Panc1 (cell line): ENCODE data around the gene EFNA2. TPM values are rescaled to one million over a fixed set of nuclear protein-coding genes. Genes with fewer than 3 reads are reported as not detected.
A peak's percentile ranks its signal among the peaks of the same experiment; 100 is the strongest.

ENCODE experiments used
- ATAC-seq: fragments of 200-7000 bp; cut with Tn5 transposase; 2 replicates; pipeline ENCODE4 v1.9.1; 2020; ENCODE audit warnings: mild to moderate bottlenecking, moderate library complexity
- BruUV-seq: library from RNA; stranded (reverse); fragments of 400-500 nt; replicated peaks from 2 replicates; lab custom pipeline; 2021; lab: Mats Ljungman, UMichigan
- CTCF ChIA-PET: fragments of 300-600 bp; sonication (Branson Sonifier 250); formaldehyde crosslinking; loops from one replicate; lab custom pipeline; 2022; ENCODE audit warnings: antibody characterized with exemption; lab: Charles Lee
- POLR2A ChIA-PET: fragments of 300-600 bp; sonication (Branson Sonifier 250); formaldehyde crosslinking; loops from one replicate; lab custom pipeline; 2022; ENCODE audit warnings: antibody characterized with exemption; lab: Charles Lee
- DNase-seq: peaks from one replicate; pipeline ENCODE4 v3.0.0-alpha.2; 2010; ENCODE audit warnings: low read depth, low spot score
- H3K27ac ChIP-seq: 2 replicates; pipeline ENCODE4 v1.5.1; 2011; ENCODE audit warnings: mild to moderate bottlenecking, low read length, inconsistent platforms
- H3K27me3 ChIP-seq: fragments of 200-500 bp; sonication (Bioruptor generic); 2 replicates; pipeline ENCODE4 v1.6.0; 2014; ENCODE audit warnings: low read length, inconsistent platforms; ENCODE audit not compliant: control insufficient read depth, insufficient read depth
- H3K36me3 ChIP-seq: fragments of 200-500 bp; sonication (Bioruptor generic); 2 replicates; pipeline ENCODE4 v1.5.1; 2014; ENCODE audit warnings: inconsistent platforms, mild to moderate bottlenecking, low read length, moderate library complexity; ENCODE audit not compliant: control insufficient read depth, insufficient read depth
- H3K4me1 ChIP-seq: 2 replicates; pipeline ENCODE4 v1.5.1; 2011; ENCODE audit warnings: inconsistent platforms, mild to moderate bottlenecking, low read length, moderate library complexity; ENCODE audit not compliant: control insufficient read depth, insufficient read depth
- H3K4me3 ChIP-seq, 2 experiments: 2 replicates each; pipeline ENCODE4 v1.5.1; 2011 to 2012; ENCODE audit warnings: low read depth in 2 of 2, low read length in 2 of 2, mild to moderate bottlenecking in 2 of 2, inconsistent platforms in 1 of 2, moderate library complexity in 1 of 2
- H3K9me3 ChIP-seq: fragments of 200-500 bp; sonication (Bioruptor generic); 2 replicates; pipeline ENCODE4 v1.5.1; 2014; ENCODE audit warnings: low read depth, mild to moderate bottlenecking, inconsistent platforms, low read length, moderate library complexity; ENCODE audit not compliant: control insufficient read depth, insufficient read depth
- CTCF ChIP-seq: fragments of 450-650 bp; IDR thresholded peaks from 2 replicates; pipeline ENCODE4 v1.5.1; 2017; ENCODE audit warnings: mild to moderate bottlenecking
- POLR2AphosphoS5 ChIP-seq: IDR thresholded peaks from 2 replicates; pipeline ENCODE4 v1.6.1; 2012; ENCODE audit warnings: mild to moderate bottlenecking, low read depth, low read length, moderate library complexity
- REST ChIP-seq, 2 experiments: IDR thresholded peaks; 2 replicates each; pipeline ENCODE4 v1.6.1; 2011 to 2012; ENCODE audit warnings: low read depth in 2 of 2, control low read depth in 1 of 2, low read length in 1 of 2, mild to moderate bottlenecking in 1 of 2, moderate library complexity in 1 of 2; ENCODE audit not compliant: insufficient read depth in 1 of 2
- SIN3A ChIP-seq: IDR thresholded peaks from 2 replicates; pipeline ENCODE4 v1.6.1; 2012; ENCODE audit warnings: low read depth, mild to moderate bottlenecking, low read length, moderate library complexity, borderline replicate concordance; ENCODE audit not compliant: insufficient read depth
- TCF7L2 ChIP-seq: IDR thresholded peaks from 2 replicates; pipeline ENCODE4 v1.6.1; 2011; ENCODE audit warnings: mild to moderate bottlenecking, low read depth, low read length, inconsistent platforms
- in situ Hi-C: cut with HindIII; loops from 2 replicates; pipeline ENCODE4 v1.10.0; 2016; ENCODE audit warnings: low sequenced_read_pairs, low pct_unique_long_range_greater_than_20kb
- intact Hi-C: fragments of 100-400 bp; cut with micrococcal nuclease; formaldehyde crosslinking; loops from one replicate; pipeline ENCODE4 v1.10.0; 2022; ENCODE audit not compliant: unreplicated experiment
- total RNA-seq: library from RNA; stranded (reverse); gene quantifications from one replicate; pipeline ENCODE4 v1.2.1, GENCODE V29; 2021; ENCODE audit not compliant: unreplicated experiment

The EFNA2 gene
- total RNA-seq, 1 experiment from 2014 or later = 7.8 TPM

- ATAC-seq = peak; percentile 65
- peak overlapping the region; percentile 65 for H3K27ac ChIP-seq
- ChIA-PET CTCF (no interaction called here), POLR2A (no interaction called here)
- H3K27me3 ChIP-seq = no peaks in the 10 kb centered on the region
- H3K9me3 ChIP-seq = no peaks in the 10 kb centered on the region
- no peaks in the 10 kb centered on the region; the same call in 1 of the 2 replicates for H3K36me3 ChIP-seq
- intact Hi-C loops (no loop called here), in situ Hi-C loops (no loop called here)
- TF ChIP-seq TCF7L2 (no peak), REST (IDR thresholded peaks at IDR 0.05; ENCODE audit: insufficient read depth in 1 of 2, low read depth in 2 of 2, low read length in 1 of 2) (0 out of 4 replicates have a peak, but pooled peaks of 1 of the 2 experiments have one; percentile 11), CTCF (peak; percentile 91), POLR2AphosphoS5 (no peak), SIN3A (peak; percentile 65; the same call in 1 of the 2 replicates)
- DNase-seq = no peak
- peak overlapping the region; percentile 27 to 48 for H3K4me3 ChIP-seq
- peaks cover 32% of the 10 kb centered on the region for H3K4me1 ChIP-seq
- BruUV-seq = no TSS peak
Measured at GRCh38 chr19:1239796-1240737, 45.6 kb upstream of the EFNA2 start.

GRCh38 chr19:1240925-1241324 lies 44.7 kb upstream of the EFNA2 start:
- Histone ChIP-seq H3K27me3 (no peaks in the 10 kb centered on the region), H3K27ac (peak overlapping the region; percentile 69), H3K4me3 (peak overlapping the region; percentile 67 to 70), H3K4me1 (peaks cover 39% of the 10 kb centered on the region), H3K9me3 (no peaks in the 10 kb centered on the region), H3K36me3 (no peaks in the 10 kb centered on the region; the same call in 1 of the 2 replicates)
- DNase-seq (no peak), ATAC-seq (no peak)
- POLR2A ChIA-PET = no interaction called here
- CTCF ChIA-PET = interaction anchor here (1.0 kb wide), 1 partner anchor 177 kb away, joined by 4 read pairs; no protein-coding TSS in a partner anchor
- no TSS peak for BruUV-seq
- intact Hi-C loops = no loop called here
- TF ChIP-seq SIN3A (no peak), POLR2AphosphoS5 (no peak)
- in situ Hi-C loops = no loop called here
